WTC11 (cell line): ENCODE data around the gene PNMA8C. TPM values are rescaled to one million over a fixed set of nuclear protein-coding genes. Genes with fewer than 3 reads are reported as not detected.
A peak's percentile ranks its signal among the peaks of the same experiment; 100 is the strongest.
"Not testable (repeated sequence)": the region's sequence is repeated elsewhere in the genome, so short reads cannot be mapped to it uniquely, and the experiment has no call there.

Source experiments
- ATAC-seq: fragments of 200-7000 bp; cut with Tn5 transposase; 2 replicates; pipeline ENCODE4 v1.10.0; 2021; ENCODE audit warnings: mild to moderate bottlenecking, moderate library complexity
- CTCF ChIA-PET: fragments of 300-600 bp; sonication (Branson Sonifier 250); formaldehyde crosslinking; loops from one replicate; lab custom pipeline; 2021; ENCODE audit warnings: antibody characterized with exemption; lab: Charles Lee
- POLR2A ChIA-PET: fragments of 350-600 bp; sonication (Branson Sonifier 250); formaldehyde crosslinking; loops from one replicate; lab custom pipeline; 2021; ENCODE audit warnings: antibody characterized with exemption; lab: Charles Lee
- DNase-seq: peaks from one replicate; pipeline ENCODE4 v3.0.0; 2021; ENCODE audit warnings: low spot score
- H3K27ac Mint-ChIP-seq: 2 replicates; pipeline ENCODE4 v1.8.0; 2021; ENCODE audit warnings: mixed read lengths
- H3K27me3 Mint-ChIP-seq: 2 replicates; pipeline ENCODE4 v1.8.0; 2021; ENCODE audit warnings: low read depth, mild to moderate bottlenecking, moderate library complexity, mixed read lengths
- H3K36me3 Mint-ChIP-seq: 2 replicates; pipeline ENCODE4 v1.8.0; 2021; ENCODE audit warnings: mixed read lengths
- H3K4me1 Mint-ChIP-seq: 2 replicates; pipeline ENCODE4 v1.8.0; 2022; ENCODE audit warnings: mixed read lengths
- H3K4me3 Mint-ChIP-seq: 2 replicates; pipeline ENCODE4 v1.8.0; 2021; ENCODE audit warnings: mild to moderate bottlenecking, moderate library complexity, mixed read lengths
- H3K9me3 Mint-ChIP-seq: 2 replicates; pipeline ENCODE4 v1.8.0; 2021; ENCODE audit warnings: mixed read lengths
- FOXP1 ChIP-seq: sonication (generic); formaldehyde crosslinking; IDR thresholded peaks from 2 replicates; pipeline ENCODE4 v1.8.0; 2022; ENCODE audit warnings: missing genetic modification reagents, mild to moderate bottlenecking, moderate library complexity, borderline replicate concordance
- SMAD4 ChIP-seq: sonication (generic); formaldehyde crosslinking; IDR thresholded peaks from 2 replicates; pipeline ENCODE4 v1.8.0; 2022; ENCODE audit warnings: mild to moderate bottlenecking, missing genetic modification reagents
- SP1 ChIP-seq: sonication (generic); formaldehyde crosslinking; conservative IDR thresholded peaks from 2 replicates; pipeline ENCODE4 v1.8.1; 2022; ENCODE audit warnings: missing genetic modification reagents
- ZBTB21 ChIP-seq: sonication (generic); formaldehyde crosslinking; IDR thresholded peaks from 2 replicates; pipeline ENCODE4 v1.8.1; 2023; ENCODE audit warnings: mild to moderate bottlenecking, missing genetic modification reagents, borderline replicate concordance
- ZNF317 ChIP-seq: sonication (generic); formaldehyde crosslinking; IDR thresholded peaks from 2 replicates; pipeline ENCODE4 v1.8.1; 2023; ENCODE audit warnings: low read depth, mild to moderate bottlenecking, moderate library complexity, missing genetic modification reagents, borderline replicate concordance
- total RNA-seq: library from RNA; stranded (reverse); gene quantifications from 3 replicates; pipeline ENCODE4 v1.2.3, GENCODE V29; 2021
- TF ChIP-seq, protein P1 (sequence below): sonication (generic); formaldehyde crosslinking; IDR thresholded peaks from 2 replicates; pipeline ENCODE4 v1.8.1; 2023; ENCODE audit warnings: mild to moderate bottlenecking, missing genetic modification reagents
- TF ChIP-seq, protein P2 (sequence below): fragments of 250-450 bp; sonication (Bioruptor Pico); IDR thresholded peaks from 2 replicates; pipeline ENCODE4 v1.9.0; 2021; ENCODE audit warnings: moderate library complexity, mild to moderate bottlenecking, inconsistent platforms, borderline replicate concordance
- TF ChIP-seq, protein P3 (sequence below): fragments of 250-450 bp; sonication (Bioruptor Pico); IDR thresholded peaks from 2 replicates; pipeline ENCODE4 v1.9.0; 2021; ENCODE audit warnings: mild to moderate bottlenecking
- TF ChIP-seq, protein P4 (sequence below): sonication (generic); formaldehyde crosslinking; IDR thresholded peaks from 2 replicates; pipeline ENCODE4 v1.8.0; 2023; ENCODE audit warnings: mild to moderate bottlenecking, missing genetic modification reagents

PNMA8C gene
- total RNA-seq, 1 experiment from 2014 or later = 1.2 TPM

DNA sequence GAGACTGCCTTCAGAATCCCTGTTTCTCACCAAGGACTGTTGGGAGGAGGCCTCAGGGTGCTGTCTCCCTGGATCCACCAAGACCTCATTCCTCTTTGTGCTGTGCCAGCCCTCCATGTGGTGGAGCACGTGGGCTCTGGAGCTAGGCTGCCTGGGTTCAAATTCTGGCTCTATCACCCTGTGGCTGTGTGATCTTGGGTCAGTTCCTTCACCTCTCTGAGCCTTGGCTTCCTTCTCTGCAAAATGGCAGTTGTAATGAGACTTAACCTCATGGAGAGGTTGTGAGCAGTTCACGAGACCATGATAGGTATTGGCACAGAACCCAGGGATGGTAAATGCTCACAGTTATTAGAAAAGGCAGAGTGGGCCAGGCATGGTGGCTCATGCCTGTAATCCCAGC, 6.4 kb downstream of the PNMA8C start (continued):
- TF ChIP-seq, protein P1, sequence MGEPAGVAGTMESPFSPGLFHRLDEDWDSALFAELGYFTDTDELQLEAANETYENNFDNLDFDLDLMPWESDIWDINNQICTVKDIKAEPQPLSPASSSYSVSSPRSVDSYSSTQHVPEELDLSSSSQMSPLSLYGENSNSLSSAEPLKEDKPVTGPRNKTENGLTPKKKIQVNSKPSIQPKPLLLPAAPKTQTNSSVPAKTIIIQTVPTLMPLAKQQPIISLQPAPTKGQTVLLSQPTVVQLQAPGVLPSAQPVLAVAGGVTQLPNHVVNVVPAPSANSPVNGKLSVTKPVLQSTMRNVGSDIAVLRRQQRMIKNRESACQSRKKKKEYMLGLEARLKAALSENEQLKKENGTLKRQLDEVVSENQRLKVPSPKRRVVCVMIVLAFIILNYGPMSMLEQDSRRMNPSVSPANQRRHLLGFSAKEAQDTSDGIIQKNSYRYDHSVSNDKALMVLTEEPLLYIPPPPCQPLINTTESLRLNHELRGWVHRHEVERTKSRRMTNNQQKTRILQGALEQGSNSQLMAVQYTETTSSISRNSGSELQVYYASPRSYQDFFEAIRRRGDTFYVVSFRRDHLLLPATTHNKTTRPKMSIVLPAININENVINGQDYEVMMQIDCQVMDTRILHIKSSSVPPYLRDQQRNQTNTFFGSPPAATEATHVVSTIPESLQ (CRISPR knock-in tag) = no peak
- TF ChIP-seq ZNF317 (CRISPR knock-in tag) = no peak
- TF ChIP-seq, protein P2, sequence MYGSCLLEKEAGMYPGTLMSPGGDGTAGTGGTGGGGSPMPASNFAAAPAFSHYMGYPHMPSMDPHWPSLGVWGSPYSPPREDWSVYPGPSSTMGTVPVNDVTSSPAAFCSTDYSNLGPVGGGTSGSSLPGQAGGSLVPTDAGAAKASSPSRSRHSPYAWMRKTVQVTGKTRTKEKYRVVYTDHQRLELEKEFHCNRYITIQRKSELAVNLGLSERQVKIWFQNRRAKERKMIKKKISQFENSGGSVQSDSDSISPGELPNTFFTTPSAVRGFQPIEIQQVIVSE (CRISPR knock-in tag) = no peak
- no peak for TF ChIP-seq SMAD4 (CRISPR knock-in tag)
- TF ChIP-seq, protein P3, sequence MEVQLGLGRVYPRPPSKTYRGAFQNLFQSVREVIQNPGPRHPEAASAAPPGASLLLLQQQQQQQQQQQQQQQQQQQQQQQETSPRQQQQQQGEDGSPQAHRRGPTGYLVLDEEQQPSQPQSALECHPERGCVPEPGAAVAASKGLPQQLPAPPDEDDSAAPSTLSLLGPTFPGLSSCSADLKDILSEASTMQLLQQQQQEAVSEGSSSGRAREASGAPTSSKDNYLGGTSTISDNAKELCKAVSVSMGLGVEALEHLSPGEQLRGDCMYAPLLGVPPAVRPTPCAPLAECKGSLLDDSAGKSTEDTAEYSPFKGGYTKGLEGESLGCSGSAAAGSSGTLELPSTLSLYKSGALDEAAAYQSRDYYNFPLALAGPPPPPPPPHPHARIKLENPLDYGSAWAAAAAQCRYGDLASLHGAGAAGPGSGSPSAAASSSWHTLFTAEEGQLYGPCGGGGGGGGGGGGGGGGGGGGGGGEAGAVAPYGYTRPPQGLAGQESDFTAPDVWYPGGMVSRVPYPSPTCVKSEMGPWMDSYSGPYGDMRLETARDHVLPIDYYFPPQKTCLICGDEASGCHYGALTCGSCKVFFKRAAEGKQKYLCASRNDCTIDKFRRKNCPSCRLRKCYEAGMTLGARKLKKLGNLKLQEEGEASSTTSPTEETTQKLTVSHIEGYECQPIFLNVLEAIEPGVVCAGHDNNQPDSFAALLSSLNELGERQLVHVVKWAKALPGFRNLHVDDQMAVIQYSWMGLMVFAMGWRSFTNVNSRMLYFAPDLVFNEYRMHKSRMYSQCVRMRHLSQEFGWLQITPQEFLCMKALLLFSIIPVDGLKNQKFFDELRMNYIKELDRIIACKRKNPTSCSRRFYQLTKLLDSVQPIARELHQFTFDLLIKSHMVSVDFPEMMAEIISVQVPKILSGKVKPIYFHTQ (CRISPR knock-in tag) = no peak

DNA sequence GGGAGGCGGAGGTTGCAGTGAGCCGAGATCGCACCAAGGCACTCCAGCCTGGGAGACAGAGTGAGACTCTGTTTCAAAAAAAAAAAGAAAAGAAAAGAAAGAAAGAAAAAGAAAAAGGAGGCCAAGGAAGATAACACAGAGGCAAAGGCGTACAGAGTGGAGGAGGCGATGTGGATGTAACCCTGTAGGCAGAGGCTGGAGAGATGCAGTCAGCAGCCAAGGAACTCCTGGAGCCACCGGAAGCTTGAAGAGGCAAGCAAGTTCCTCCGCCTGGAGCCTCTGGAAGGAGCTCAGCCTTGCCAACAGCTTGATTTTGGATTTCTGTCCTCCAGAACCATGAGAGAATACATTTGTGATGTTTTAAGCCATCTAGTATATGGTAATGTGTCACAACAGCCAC, 8.7 kb downstream of the PNMA8C start:
- no peak for ATAC-seq
- no peak overlapping the region for H3K4me3 Mint-ChIP-seq
- CTCF ChIA-PET = interaction anchor here (0.6 to 1.2 kb wide), 2 partner anchors 21 to 70 kb away, joined by 3 to 6 read pairs; no protein-coding TSS in a partner anchor

DNA sequence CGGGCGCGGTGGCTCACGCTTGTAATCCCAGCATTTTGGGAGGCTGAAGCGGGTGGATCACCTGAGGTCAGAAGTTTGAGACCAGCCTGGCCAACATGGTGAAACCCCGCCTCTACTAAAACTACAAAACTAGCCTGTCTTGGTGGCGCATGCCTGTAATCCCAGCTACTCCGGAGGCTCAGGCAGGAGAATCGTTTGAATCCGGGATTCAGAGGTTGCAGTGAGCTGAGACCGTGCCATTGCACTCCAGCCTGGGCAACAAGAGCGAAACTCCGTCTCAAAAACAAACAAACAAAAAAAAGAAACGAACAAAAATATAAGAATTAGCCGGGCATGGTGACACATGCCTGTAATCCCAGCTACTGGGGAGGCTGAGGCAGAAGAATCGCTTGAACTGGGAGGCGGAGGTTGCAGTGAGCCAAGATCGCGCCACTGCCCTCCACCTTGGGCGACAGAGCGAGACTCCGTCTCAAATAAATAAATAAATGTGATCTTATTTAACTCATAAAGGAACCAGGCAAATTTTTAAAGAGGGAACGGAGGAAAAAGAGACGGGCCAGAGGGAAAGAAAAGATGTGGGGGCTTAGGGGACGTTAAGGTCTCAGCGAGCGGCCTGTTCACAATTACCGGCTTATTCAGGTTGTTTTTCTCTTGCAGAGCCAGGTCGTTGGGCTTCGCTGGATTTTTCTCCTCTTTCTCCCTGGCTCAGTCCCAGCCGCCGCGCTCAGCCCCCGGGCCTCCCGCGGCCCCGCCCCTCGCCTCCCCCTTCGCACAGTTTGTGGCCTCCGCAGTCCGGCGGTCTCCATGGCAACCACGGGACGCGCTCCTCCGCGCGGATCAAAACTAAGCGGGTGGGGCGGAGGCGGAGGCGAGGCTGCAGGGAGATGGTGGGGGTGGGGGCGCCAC, 12.7 kb downstream of the PNMA8C start:
- Mint-ChIP-seq H3K4me3 (peak overlapping the region; percentile 74), H3K27ac (peak overlapping the region; percentile 98), H3K4me1 (peaks cover 42% of the 10 kb centered on the region)
- H3K27me3 Mint-ChIP-seq, H3K9me3 Mint-ChIP-seq, H3K36me3 Mint-ChIP-seq: not testable (repeated sequence)
- CTCF ChIA-PET = interaction anchor here (1.4 to 2.1 kb wide), 5 partner anchors 10 to 113 kb away, joined by 4 to 6 read pairs (median 6); no protein-coding TSS in a partner anchor
- POLR2A ChIA-PET = interaction anchor here (0.7 to 1.0 kb wide), 2 partner anchors 10 to 11 kb away, joined by 3 to 4 read pairs; no protein-coding TSS in a partner anchor
- ATAC-seq = peak; percentile 61
- DNase-seq = peak; percentile 97
- TF ChIP-seq, protein P4, sequence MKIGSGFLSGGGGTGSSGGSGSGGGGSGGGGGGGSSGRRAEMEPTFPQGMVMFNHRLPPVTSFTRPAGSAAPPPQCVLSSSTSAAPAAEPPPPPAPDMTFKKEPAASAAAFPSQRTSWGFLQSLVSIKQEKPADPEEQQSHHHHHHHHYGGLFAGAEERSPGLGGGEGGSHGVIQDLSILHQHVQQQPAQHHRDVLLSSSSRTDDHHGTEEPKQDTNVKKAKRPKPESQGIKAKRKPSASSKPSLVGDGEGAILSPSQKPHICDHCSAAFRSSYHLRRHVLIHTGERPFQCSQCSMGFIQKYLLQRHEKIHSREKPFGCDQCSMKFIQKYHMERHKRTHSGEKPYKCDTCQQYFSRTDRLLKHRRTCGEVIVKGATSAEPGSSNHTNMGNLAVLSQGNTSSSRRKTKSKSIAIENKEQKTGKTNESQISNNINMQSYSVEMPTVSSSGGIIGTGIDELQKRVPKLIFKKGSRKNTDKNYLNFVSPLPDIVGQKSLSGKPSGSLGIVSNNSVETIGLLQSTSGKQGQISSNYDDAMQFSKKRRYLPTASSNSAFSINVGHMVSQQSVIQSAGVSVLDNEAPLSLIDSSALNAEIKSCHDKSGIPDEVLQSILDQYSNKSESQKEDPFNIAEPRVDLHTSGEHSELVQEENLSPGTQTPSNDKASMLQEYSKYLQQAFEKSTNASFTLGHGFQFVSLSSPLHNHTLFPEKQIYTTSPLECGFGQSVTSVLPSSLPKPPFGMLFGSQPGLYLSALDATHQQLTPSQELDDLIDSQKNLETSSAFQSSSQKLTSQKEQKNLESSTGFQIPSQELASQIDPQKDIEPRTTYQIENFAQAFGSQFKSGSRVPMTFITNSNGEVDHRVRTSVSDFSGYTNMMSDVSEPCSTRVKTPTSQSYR = peak; percentile 41; the same call in 1 of the 2 replicates
- TF ChIP-seq ZBTB21 (CRISPR knock-in tag) (peak; percentile 35; the same call in 1 of the 2 replicates), SP1 (CRISPR knock-in tag) (peak; percentile 48; the same call in 1 of the 2 replicates)

More for the DNA sequence above, 8.7 kb downstream of the PNMA8C start:
- H3K27ac Mint-ChIP-seq = no peak overlapping the region
- DNase-seq = no peak
- H3K9me3 Mint-ChIP-seq = no peaks in the 10 kb centered on the region
- no peaks in the 10 kb centered on the region for H3K36me3 Mint-ChIP-seq
- TF ChIP-seq FOXP1 = no peak
- POLR2A ChIA-PET = interaction anchor here (0.6 kb wide), 1 partner anchor 8 kb away, joined by 4 read pairs; no protein-coding TSS in a partner anchor
- peaks cover 10% of the 10 kb centered on the region for H3K27me3 Mint-ChIP-seq
- peaks cover 17% of the 10 kb centered on the region for H3K4me1 Mint-ChIP-seq

DNA sequence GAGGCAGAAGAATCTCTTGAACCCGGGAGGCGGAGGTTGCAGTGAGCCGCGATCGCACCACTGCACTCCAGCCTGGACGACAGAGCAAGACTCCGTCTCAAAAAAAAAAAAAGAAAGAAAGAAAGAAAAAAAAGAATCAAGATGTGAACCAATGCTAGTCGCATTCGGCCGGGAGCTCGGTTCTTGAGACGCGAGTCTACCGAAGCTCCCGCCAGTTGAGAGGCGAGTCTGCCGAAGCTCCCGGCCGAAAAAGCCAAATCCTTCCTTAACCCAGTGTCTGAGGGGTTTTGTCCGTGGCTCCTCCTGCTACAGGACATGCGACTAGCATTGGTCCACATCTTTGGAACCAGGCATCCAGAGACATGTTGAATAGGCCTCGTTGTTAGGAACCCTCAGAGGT, 13.8 kb downstream of the PNMA8C start:
- CTCF ChIA-PET = interaction anchor here (0.9 to 1.5 kb wide), 3 partner anchors 10 to 11 kb away, joined by 3 to 6 read pairs (median 4); no protein-coding TSS in a partner anchor
- Mint-ChIP-seq H3K4me1 (peaks cover 47% of the 10 kb centered on the region), H3K4me3 (peak overlapping the region; percentile 95; the same call in 1 of the 2 replicates), H3K36me3 (peaks cover 13% of the 10 kb centered on the region)
- DNase-seq, POLR2A ChIA-PET, H3K27ac Mint-ChIP-seq, H3K9me3 Mint-ChIP-seq, ATAC-seq, H3K27me3 Mint-ChIP-seq: not testable (repeated sequence)
